GM23338 (cell line): ENCODE data around the gene OCA2. TPM values are rescaled to one million over a fixed set of nuclear protein-coding genes. Genes with fewer than 3 reads are reported as not detected.

Experiments used
- ATAC-seq: fragments of 200-7000 bp; cut with Tn5 transposase; 3 replicates; pipeline ENCODE4 v1.9.1; 2020
- DNase-seq: peaks from one replicate; pipeline ENCODE4 v3.0.0-alpha.2; 2015; ENCODE audit warnings: low spot score
- H2AFZ ChIP-seq: fragments of 200-600 bp; sonication (generic); 2 replicates; pipeline ENCODE4 v1.8.0; 2016; ENCODE audit warnings: antibody characterized with exemption, mild to moderate bottlenecking, moderate library complexity
- H3F3A ChIP-seq: fragments of 200-600 bp; sonication (generic); replicated peaks from 2 replicates; pipeline ENCODE4 v1.8.0; 2017; ENCODE audit warnings: antibody characterized with exemption, mixed run types, low read depth
- H3K27ac ChIP-seq: fragments of 200-600 bp; sonication (generic); 2 replicates; pipeline ENCODE4 v1.6.1; 2016; ENCODE audit warnings: low read depth
- H3K27me3 ChIP-seq: fragments of 200-600 bp; sonication (generic); 2 replicates; pipeline ENCODE4 v1.8.0; 2016; ENCODE audit warnings: mild to moderate bottlenecking, mixed run types, moderate library complexity; ENCODE audit not compliant: insufficient read depth
- H3K36me3 ChIP-seq: fragments of 200-600 bp; sonication (generic); 2 replicates; pipeline ENCODE4 v1.8.0; 2016; ENCODE audit warnings: mild to moderate bottlenecking; ENCODE audit not compliant: insufficient read depth
- H3K4me1 ChIP-seq: fragments of 200-600 bp; sonication (generic); 2 replicates; pipeline ENCODE4 v1.8.0; 2016; ENCODE audit warnings: mild to moderate bottlenecking, moderate library complexity; ENCODE audit not compliant: insufficient read depth
- H3K4me2 ChIP-seq: fragments of 200-600 bp; sonication (generic); 2 replicates; pipeline ENCODE4 v1.7.1; 2017; ENCODE audit warnings: mixed run types
- H3K4me3 ChIP-seq: fragments of 200-600 bp; sonication (generic); 2 replicates; pipeline ENCODE4 v1.6.1; 2016; ENCODE audit warnings: mixed run types
- H3K79me2 ChIP-seq: fragments of 200-600 bp; sonication (generic); replicated peaks from 2 replicates; pipeline ENCODE4 v1.8.0; 2017; ENCODE audit warnings: mild to moderate bottlenecking; ENCODE audit not compliant: insufficient read depth
- H3K9me2 ChIP-seq: fragments of 200-600 bp; sonication (generic); 2 replicates; pipeline ENCODE4 v1.8.0; 2017; ENCODE audit not compliant: insufficient read depth
- H4K20me1 ChIP-seq: fragments of 200-600 bp; sonication (generic); replicated peaks from 2 replicates; pipeline ENCODE4 v1.8.0; 2017; ENCODE audit warnings: mild to moderate bottlenecking; ENCODE audit not compliant: insufficient read depth
- H3K27ac Mint-ChIP-seq: 2 replicates; pipeline ENCODE4 v1.8.0; 2020; ENCODE audit warnings: inconsistent platforms, mild to moderate bottlenecking, moderate library complexity, mixed read lengths
- H3K27me3 Mint-ChIP-seq: 3 replicates; pipeline ENCODE4 v1.8.0; 2022; ENCODE audit warnings: low read depth, mild to moderate bottlenecking, moderate library complexity, mixed read lengths, inconsistent platforms; ENCODE audit not compliant: insufficient read depth, poor library complexity
- H3K36me3 Mint-ChIP-seq: 3 replicates; pipeline ENCODE4 v1.8.0; 2021; ENCODE audit warnings: low read depth, mild to moderate bottlenecking, inconsistent platforms, moderate library complexity, mixed read lengths
- H3K4me1 Mint-ChIP-seq: 3 replicates; pipeline ENCODE4 v1.8.0; 2020; ENCODE audit warnings: mild to moderate bottlenecking, inconsistent platforms, mixed read lengths
- H3K4me3 Mint-ChIP-seq: 3 replicates; pipeline ENCODE4 v1.8.0; 2021; ENCODE audit warnings: moderate library complexity, mild to moderate bottlenecking, inconsistent platforms, mixed read lengths
- H3K9me3 Mint-ChIP-seq: 3 replicates; pipeline ENCODE4 v1.8.0; 2020; ENCODE audit warnings: moderate library complexity, mild to moderate bottlenecking, inconsistent platforms, mixed read lengths
- CREB1 ChIP-seq: fragments of 250-450 bp; sonication (Bioruptor Pico); IDR thresholded peaks from 2 replicates; pipeline ENCODE4 v1.5.0; 2020; ENCODE audit warnings: low read depth, mild to moderate bottlenecking, moderate library complexity
- EZH2 ChIP-seq: fragments of 200-600 bp; sonication (generic); IDR thresholded peaks from one replicate; pipeline ENCODE4 v1.8.0; 2017; ENCODE audit warnings: antibody characterized with exemption, mild to moderate bottlenecking, low read depth; ENCODE audit not compliant: unreplicated experiment
- EZH2phosphoT487 ChIP-seq: fragments of 200-600 bp; sonication (generic); IDR thresholded peaks from one replicate; pipeline ENCODE4 v1.8.1; 2018; ENCODE audit warnings: antibody characterized with exemption; ENCODE audit not compliant: unreplicated experiment
- JUNB ChIP-seq: IDR thresholded peaks from one replicate; pipeline ENCODE4 v1.6.1; 2016; ENCODE audit warnings: antibody characterized with exemption; ENCODE audit not compliant: unreplicated experiment
- NANOG ChIP-seq: IDR thresholded peaks from 2 replicates; pipeline ENCODE4 v1.6.1; 2016; ENCODE audit warnings: antibody characterized with exemption, borderline replicate concordance
- POLR2AphosphoS5 ChIP-seq: IDR thresholded peaks from 2 replicates; pipeline ENCODE4 v1.6.1; 2016; ENCODE audit warnings: antibody characterized with exemption, low read depth
- STAT1 ChIP-seq: IDR thresholded peaks from one replicate; pipeline ENCODE4 v1.6.1; 2016; ENCODE audit warnings: antibody characterized with exemption; ENCODE audit not compliant: unreplicated experiment
- ZNF114 ChIP-seq: fragments of 250-450 bp; sonication (Bioruptor Pico); IDR thresholded peaks from 2 replicates; pipeline ENCODE4 v1.5.0; 2020; ENCODE audit warnings: mild to moderate bottlenecking, moderate library complexity
- ZNF331 ChIP-seq: fragments of 250-450 bp; sonication (Bioruptor Pico); IDR thresholded peaks from 2 replicates; pipeline ENCODE4 v1.5.0; 2020; ENCODE audit warnings: low read depth, mild to moderate bottlenecking, moderate library complexity
- polyA plus RNA-seq: library from polyadenylated mRNA; unstranded; fragments of >200 nt; fragmentation: Nextera tagmentation; extraction: Ambion mirVana; gene quantifications from 2 replicates; pipeline ENCODE4 v1.2.1, GENCODE V29; 2016
- total RNA-seq: library from RNA; depleted of rRNA; stranded (reverse); fragments of >200 nt; shearing (Covaris generic); gene quantifications from 2 replicates; pipeline ENCODE4 v1.2.3, GENCODE V29; 2014
- TF ChIP-seq, protein P1 (sequence below), 2 experiments: fragments of 200-600 bp in 1 of 2; sonication (generic) in 1 of 2; conservative IDR thresholded peaks; 2 replicates each; pipeline versions ENCODE4 v1.5.1 to v1.6.1; 2016 to 2017; ENCODE audit warnings: antibody characterized with exemption in 2 of 2, low read depth in 2 of 2, mild to moderate bottlenecking in 2 of 2, moderate library complexity in 1 of 2
- TF ChIP-seq, protein P2 (sequence below): fragments of 250-450 bp; sonication (Bioruptor Pico); IDR thresholded peaks from 2 replicates; pipeline ENCODE4 v1.5.0; 2020; ENCODE audit warnings: mild to moderate bottlenecking, moderate library complexity
- TF ChIP-seq, protein P3 (sequence below): IDR thresholded peaks from 2 replicates; pipeline ENCODE4 v1.6.1; 2016; ENCODE audit warnings: antibody characterized with exemption
- TF ChIP-seq, protein P4 (sequence below): IDR thresholded peaks from one replicate; pipeline ENCODE4 v1.6.1; 2018; ENCODE audit warnings: antibody characterized with exemption; ENCODE audit not compliant: unreplicated experiment

The OCA2 gene
- total and polyA plus RNA-seq, 2 experiments from 2014 or later: 0.40 to 0.69 TPM

DNA sequence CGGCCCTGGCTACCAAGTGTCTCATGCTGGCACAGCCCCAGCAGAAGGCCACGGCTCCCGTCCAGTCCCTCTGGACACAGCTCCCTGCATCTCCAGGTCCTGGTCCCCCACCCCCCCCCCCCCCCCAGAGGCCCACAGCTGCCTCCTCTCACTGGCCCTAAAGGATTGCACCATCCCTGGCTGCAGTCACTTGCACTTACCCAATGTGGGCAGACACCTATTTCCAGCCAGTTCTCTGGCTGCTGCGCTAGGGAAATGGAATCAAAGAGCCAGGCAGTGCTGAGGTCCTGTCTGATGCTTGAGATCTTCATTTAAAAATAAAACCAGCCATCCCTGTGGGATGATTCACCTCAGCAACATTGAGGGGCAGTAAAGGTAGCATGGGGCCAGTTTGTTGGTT is 346.4 kb downstream of the OCA2 start:
- no peaks in the 10 kb centered on the region for H4K20me1 ChIP-seq
- no peak overlapping the region for H3K27ac ChIP-seq
- H3K4me2 ChIP-seq: no peak overlapping the region
- no peaks in the 10 kb centered on the region for H3K27me3 ChIP-seq
- H3K36me3 ChIP-seq: no peaks in the 10 kb centered on the region
- no peaks in the 10 kb centered on the region for H3F3A ChIP-seq
- peaks cover 8% of the 10 kb centered on the region for H3K9me2 ChIP-seq
- no peaks in the 10 kb centered on the region for H3K9me3 Mint-ChIP-seq
- H3K4me1 Mint-ChIP-seq: peaks cover 29% of the 10 kb centered on the region
- H3K4me3 ChIP-seq: no peak overlapping the region
- H3K79me2 ChIP-seq: no peaks in the 10 kb centered on the region
- no peak for ATAC-seq
- TF ChIP-seq EZH2phosphoT487 (no peak), ZNF114 (CRISPR knock-in tag) (no peak), STAT1 (no peak), POLR2AphosphoS5 (no peak), JUNB (no peak), ZNF331 (no peak), NANOG (no peak), CREB1 (CRISPR knock-in tag) (no peak), EZH2 (no peak)
- TF ChIP-seq, protein P1, sequence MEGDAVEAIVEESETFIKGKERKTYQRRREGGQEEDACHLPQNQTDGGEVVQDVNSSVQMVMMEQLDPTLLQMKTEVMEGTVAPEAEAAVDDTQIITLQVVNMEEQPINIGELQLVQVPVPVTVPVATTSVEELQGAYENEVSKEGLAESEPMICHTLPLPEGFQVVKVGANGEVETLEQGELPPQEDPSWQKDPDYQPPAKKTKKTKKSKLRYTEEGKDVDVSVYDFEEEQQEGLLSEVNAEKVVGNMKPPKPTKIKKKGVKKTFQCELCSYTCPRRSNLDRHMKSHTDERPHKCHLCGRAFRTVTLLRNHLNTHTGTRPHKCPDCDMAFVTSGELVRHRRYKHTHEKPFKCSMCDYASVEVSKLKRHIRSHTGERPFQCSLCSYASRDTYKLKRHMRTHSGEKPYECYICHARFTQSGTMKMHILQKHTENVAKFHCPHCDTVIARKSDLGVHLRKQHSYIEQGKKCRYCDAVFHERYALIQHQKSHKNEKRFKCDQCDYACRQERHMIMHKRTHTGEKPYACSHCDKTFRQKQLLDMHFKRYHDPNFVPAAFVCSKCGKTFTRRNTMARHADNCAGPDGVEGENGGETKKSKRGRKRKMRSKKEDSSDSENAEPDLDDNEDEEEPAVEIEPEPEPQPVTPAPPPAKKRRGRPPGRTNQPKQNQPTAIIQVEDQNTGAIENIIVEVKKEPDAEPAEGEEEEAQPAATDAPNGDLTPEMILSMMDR (conservative IDR thresholded peaks at IDR 0.05; ENCODE audit: low read depth in 2 of 2): no peak
- TF ChIP-seq, protein P2, sequence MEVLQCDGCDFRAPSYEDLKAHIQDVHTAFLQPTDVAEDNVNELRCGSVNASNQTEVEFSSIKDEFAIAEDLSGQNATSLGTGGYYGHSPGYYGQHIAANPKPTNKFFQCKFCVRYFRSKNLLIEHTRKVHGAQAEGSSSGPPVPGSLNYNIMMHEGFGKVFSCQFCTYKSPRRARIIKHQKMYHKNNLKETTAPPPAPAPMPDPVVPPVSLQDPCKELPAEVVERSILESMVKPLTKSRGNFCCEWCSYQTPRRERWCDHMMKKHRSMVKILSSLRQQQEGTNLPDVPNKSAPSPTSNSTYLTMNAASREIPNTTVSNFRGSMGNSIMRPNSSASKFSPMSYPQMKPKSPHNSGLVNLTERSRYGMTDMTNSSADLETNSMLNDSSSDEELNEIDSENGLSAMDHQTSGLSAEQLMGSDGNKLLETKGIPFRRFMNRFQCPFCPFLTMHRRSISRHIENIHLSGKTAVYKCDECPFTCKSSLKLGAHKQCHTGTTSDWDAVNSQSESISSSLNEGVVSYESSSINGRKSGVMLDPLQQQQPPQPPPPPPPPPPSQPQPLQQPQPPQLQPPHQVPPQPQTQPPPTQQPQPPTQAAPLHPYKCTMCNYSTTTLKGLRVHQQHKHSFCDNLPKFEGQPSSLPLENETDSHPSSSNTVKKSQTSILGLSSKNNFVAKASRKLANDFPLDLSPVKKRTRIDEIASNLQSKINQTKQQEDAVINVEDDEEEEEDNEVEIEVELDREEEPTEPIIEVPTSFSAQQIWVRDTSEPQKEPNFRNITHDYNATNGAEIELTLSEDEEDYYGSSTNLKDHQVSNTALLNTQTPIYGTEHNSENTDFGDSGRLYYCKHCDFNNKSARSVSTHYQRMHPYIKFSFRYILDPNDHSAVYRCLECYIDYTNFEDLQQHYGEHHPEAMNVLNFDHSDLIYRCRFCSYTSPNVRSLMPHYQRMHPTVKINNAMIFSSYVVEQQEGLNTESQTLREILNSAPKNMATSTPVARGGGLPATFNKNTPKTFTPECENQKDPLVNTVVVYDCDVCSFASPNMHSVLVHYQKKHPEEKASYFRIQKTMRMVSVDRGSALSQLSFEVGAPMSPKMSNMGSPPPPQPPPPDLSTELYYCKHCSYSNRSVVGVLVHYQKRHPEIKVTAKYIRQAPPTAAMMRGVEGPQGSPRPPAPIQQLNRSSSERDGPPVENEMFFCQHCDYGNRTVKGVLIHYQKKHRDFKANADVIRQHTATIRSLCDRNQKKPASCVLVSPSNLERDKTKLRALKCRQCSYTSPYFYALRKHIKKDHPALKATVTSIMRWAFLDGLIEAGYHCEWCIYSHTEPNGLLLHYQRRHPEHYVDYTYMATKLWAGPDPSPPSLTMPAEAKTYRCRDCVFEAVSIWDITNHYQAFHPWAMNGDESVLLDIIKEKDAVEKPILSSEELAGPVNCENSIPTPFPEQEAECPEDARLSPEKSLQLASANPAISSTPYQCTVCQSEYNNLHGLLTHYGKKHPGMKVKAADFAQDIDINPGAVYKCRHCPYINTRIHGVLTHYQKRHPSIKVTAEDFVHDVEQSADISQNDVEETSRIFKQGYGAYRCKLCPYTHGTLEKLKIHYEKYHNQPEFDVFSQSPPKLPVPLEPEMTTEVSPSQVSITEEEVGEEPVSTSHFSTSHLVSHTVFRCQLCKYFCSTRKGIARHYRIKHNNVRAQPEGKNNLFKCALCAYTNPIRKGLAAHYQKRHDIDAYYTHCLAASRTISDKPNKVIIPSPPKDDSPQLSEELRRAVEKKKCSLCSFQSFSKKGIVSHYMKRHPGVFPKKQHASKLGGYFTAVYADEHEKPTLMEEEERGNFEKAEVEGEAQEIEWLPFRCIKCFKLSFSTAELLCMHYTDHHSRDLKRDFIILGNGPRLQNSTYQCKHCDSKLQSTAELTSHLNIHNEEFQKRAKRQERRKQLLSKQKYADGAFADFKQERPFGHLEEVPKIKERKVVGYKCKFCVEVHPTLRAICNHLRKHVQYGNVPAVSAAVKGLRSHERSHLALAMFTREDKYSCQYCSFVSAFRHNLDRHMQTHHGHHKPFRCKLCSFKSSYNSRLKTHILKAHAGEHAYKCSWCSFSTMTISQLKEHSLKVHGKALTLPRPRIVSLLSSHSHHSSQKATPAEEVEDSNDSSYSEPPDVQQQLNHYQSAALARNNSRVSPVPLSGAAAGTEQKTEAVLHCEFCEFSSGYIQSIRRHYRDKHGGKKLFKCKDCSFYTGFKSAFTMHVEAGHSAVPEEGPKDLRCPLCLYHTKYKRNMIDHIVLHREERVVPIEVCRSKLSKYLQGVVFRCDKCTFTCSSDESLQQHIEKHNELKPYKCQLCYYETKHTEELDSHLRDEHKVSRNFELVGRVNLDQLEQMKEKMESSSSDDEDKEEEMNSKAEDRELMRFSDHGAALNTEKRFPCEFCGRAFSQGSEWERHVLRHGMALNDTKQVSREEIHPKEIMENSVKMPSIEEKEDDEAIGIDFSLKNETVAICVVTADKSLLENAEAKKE (CRISPR knock-in tag): no peak
- TF ChIP-seq, protein P3, sequence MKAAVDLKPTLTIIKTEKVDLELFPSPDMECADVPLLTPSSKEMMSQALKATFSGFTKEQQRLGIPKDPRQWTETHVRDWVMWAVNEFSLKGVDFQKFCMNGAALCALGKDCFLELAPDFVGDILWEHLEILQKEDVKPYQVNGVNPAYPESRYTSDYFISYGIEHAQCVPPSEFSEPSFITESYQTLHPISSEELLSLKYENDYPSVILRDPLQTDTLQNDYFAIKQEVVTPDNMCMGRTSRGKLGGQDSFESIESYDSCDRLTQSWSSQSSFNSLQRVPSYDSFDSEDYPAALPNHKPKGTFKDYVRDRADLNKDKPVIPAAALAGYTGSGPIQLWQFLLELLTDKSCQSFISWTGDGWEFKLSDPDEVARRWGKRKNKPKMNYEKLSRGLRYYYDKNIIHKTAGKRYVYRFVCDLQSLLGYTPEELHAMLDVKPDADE: no peak
- TF ChIP-seq, protein P4, sequence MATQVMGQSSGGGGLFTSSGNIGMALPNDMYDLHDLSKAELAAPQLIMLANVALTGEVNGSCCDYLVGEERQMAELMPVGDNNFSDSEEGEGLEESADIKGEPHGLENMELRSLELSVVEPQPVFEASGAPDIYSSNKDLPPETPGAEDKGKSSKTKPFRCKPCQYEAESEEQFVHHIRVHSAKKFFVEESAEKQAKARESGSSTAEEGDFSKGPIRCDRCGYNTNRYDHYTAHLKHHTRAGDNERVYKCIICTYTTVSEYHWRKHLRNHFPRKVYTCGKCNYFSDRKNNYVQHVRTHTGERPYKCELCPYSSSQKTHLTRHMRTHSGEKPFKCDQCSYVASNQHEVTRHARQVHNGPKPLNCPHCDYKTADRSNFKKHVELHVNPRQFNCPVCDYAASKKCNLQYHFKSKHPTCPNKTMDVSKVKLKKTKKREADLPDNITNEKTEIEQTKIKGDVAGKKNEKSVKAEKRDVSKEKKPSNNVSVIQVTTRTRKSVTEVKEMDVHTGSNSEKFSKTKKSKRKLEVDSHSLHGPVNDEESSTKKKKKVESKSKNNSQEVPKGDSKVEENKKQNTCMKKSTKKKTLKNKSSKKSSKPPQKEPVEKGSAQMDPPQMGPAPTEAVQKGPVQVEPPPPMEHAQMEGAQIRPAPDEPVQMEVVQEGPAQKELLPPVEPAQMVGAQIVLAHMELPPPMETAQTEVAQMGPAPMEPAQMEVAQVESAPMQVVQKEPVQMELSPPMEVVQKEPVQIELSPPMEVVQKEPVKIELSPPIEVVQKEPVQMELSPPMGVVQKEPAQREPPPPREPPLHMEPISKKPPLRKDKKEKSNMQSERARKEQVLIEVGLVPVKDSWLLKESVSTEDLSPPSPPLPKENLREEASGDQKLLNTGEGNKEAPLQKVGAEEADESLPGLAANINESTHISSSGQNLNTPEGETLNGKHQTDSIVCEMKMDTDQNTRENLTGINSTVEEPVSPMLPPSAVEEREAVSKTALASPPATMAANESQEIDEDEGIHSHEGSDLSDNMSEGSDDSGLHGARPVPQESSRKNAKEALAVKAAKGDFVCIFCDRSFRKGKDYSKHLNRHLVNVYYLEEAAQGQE: no peak
- H3K4me1 ChIP-seq: peaks cover 31% of the 10 kb centered on the region
- peaks cover 7% of the 10 kb centered on the region for H3K27me3 Mint-ChIP-seq
- no peaks in the 10 kb centered on the region; the same call in 2 of the 3 replicates for H3K36me3 Mint-ChIP-seq
- H3K27ac Mint-ChIP-seq: no peak overlapping the region
- no peak overlapping the region for H3K4me3 Mint-ChIP-seq
- H2AFZ ChIP-seq: no peak overlapping the region
- DNase-seq: no peak
